Heart left ventricle (tissue), 13 donors: ENCODE measurements around the gene ATAD1.

Experiments
- CTCF ChIP-seq, 12 donors: fragments of 200-600 bp; sonication (generic) in 4 of 12; IDR thresholded peaks; one replicate each; pipeline versions ENCODE4 v1.5.0 to v1.8.0; 2018 to 2022; ENCODE audit warnings: antibody characterized with exemption in 12 of 12, mild to moderate bottlenecking in 5 of 12
- POLR2A ChIP-seq, 2 donors: fragments of 450-650 bp; IDR thresholded peaks; one replicate each; pipeline ENCODE4 v1.6.1; 2017; ENCODE audit warnings: antibody characterized with exemption in 2 of 2, mild to moderate bottlenecking in 2 of 2, moderate library complexity in 2 of 2
- donor health status: ischemic (EF 13 %, LVEDD 7.1; RV severe dilation, severe dysfunction).
- donor health status: DM: no; HTN: yes; CAD: no.
- donor health status: DM: no; HTN: no; CAD: no.
- donor health status: ischemic (EF 25% LVEDD 6.9; RV normal size, moderate dysfunction).
- donor health status: ischemic (EF 25% LVEDD 5.7; RV mildly dilated, moderate dysfunction).
- donor health status: ischemic (EF 35%, LVEDD 5.7; RV mildly dilated, moderate dysfunction).
- donor health status: nonischemic (EF 11% LVEDD 7.7; RV severe dilation, severe dysfunction).
- donor health status: DM: yes; HTN: yes; CAD: no.
- donor health status: PGD.
- donor health status: ischemic (EF 29% LVEDD 5.4; RV normal size, mild dysfunction).
- donor health status: nonischemic (EF 23%, LVEDD 6.1; RV moderate dilation, normal function).

GRCh38 chr10:87771871-87772500 is 46.0 kb downstream of the ATAD1 start:
- peak; percentile 42 to 67 (median 54) for TF ChIP-seq CTCF (IDR thresholded peaks at IDR 0.05)
- TF ChIP-seq POLR2A (IDR thresholded peaks at IDR 0.05), result no peak
